IPS-20b (cell line): ENCODE data around the gene OR10A6.

ENCODE experiments used
- H3K27ac ChIP-seq: one replicate; pipeline ENCODE4 v1.5.1; 2013; ENCODE audit warnings: low read length
- H3K27me3 ChIP-seq: 2 replicates; pipeline ENCODE4 v1.6.1; 2013; ENCODE audit warnings: mild to moderate bottlenecking, low read length, inconsistent platforms; ENCODE audit not compliant: insufficient read depth
- H3K36me3 ChIP-seq: 2 replicates; pipeline ENCODE4 v1.6.1; 2013; ENCODE audit warnings: low read depth, mild to moderate bottlenecking, inconsistent platforms, low read length, moderate library complexity; ENCODE audit not compliant: insufficient read depth
- H3K4me1 ChIP-seq: 2 replicates; pipeline ENCODE4 v1.6.1; 2013; ENCODE audit warnings: mild to moderate bottlenecking, control low read depth, inconsistent platforms, low read length, moderate library complexity; ENCODE audit not compliant: insufficient read depth
- H3K4me3 ChIP-seq: 2 replicates; pipeline ENCODE4 v1.5.1; 2013; ENCODE audit warnings: mild to moderate bottlenecking, low read length, inconsistent platforms
- H3K9ac ChIP-seq: 2 replicates; pipeline ENCODE4 v1.6.1; 2013; ENCODE audit warnings: low read depth, mild to moderate bottlenecking, inconsistent platforms, low read length, moderate library complexity
- H3K9me3 ChIP-seq: 2 replicates; pipeline ENCODE4 v1.6.1; 2013; ENCODE audit warnings: mild to moderate bottlenecking, low read depth, low read length, inconsistent platforms; ENCODE audit not compliant: insufficient read depth

The OR10A6 gene

GRCh38 chr11:7896009-7896785 lies 34.9 kb downstream of the OR10A6 start:
- Histone ChIP-seq H3K4me1 (peaks cover 7% of the 10 kb centered on the region; the same call in 1 of the 2 replicates), H3K9ac (no peak overlapping the region), H3K4me3 (no peak overlapping the region), H3K9me3 (peaks cover 6% of the 10 kb centered on the region; the same call in 1 of the 2 replicates), H3K27me3 (no peaks in the 10 kb centered on the region), H3K36me3 (no peaks in the 10 kb centered on the region), H3K27ac (no peak overlapping the region)

- no peak overlapping the region for H3K27ac ChIP-seq
- no peaks in the 10 kb centered on the region for H3K27me3 ChIP-seq
- H3K36me3 ChIP-seq = no peaks in the 10 kb centered on the region
- H3K9me3 ChIP-seq = no peaks in the 10 kb centered on the region
- no peak overlapping the region for H3K4me3 ChIP-seq
- H3K4me1 ChIP-seq = peaks cover 7% of the 10 kb centered on the region; the same call in 1 of the 2 replicates
- no peak overlapping the region for H3K9ac ChIP-seq
These were observed 36.8 kb downstream of the OR10A6 start for GRCh38 chr11:7894251-7894650.

- Histone ChIP-seq H3K4me3 (no peak overlapping the region), H3K9ac (no peak overlapping the region), H3K27ac (no peak overlapping the region), H3K36me3 (no peaks in the 10 kb centered on the region), H3K4me1 (peaks cover 7% of the 10 kb centered on the region; the same call in 1 of the 2 replicates), H3K27me3 (no peaks in the 10 kb centered on the region), H3K9me3 (no peaks in the 10 kb centered on the region)
These were observed 37.3 kb downstream of the OR10A6 start for GRCh38 chr11:7893796-7894195.

- Histone ChIP-seq H3K4me3 (no peak overlapping the region), H3K9ac (no peak overlapping the region), H3K4me1 (peaks cover 7% of the 10 kb centered on the region; the same call in 1 of the 2 replicates), H3K9me3 (no peaks in the 10 kb centered on the region), H3K27me3 (no peaks in the 10 kb centered on the region), H3K27ac (no peak overlapping the region), H3K36me3 (no peaks in the 10 kb centered on the region)
These were observed 38.2 kb downstream of the OR10A6 start for GRCh38 chr11:7892840-7893254.

GRCh38 chr11:7892059-7892699 lies 38.9 kb downstream of the OR10A6 start:
- Histone ChIP-seq H3K27me3 (no peaks in the 10 kb centered on the region), H3K36me3 (no peaks in the 10 kb centered on the region), H3K9me3 (no peaks in the 10 kb centered on the region), H3K27ac (no peak overlapping the region), H3K9ac (no peak overlapping the region), H3K4me3 (no peak overlapping the region), H3K4me1 (peaks cover 7% of the 10 kb centered on the region; the same call in 1 of the 2 replicates)

GRCh38 chr11:7890417-7891172 lies 40.5 kb downstream of the OR10A6 start:
- H3K27ac ChIP-seq = no peak overlapping the region
- H3K36me3 ChIP-seq = no peaks in the 10 kb centered on the region
- H3K9me3 ChIP-seq = no peaks in the 10 kb centered on the region
- H3K4me3 ChIP-seq = no peak overlapping the region
- H3K27me3 ChIP-seq = no peaks in the 10 kb centered on the region
- no peak overlapping the region for H3K9ac ChIP-seq
- peaks cover 5% of the 10 kb centered on the region; the same call in 1 of the 2 replicates for H3K4me1 ChIP-seq

GRCh38 chr11:7889985-7890384 lies 41.1 kb downstream of the OR10A6 start:
- Histone ChIP-seq H3K9me3 (no peaks in the 10 kb centered on the region), H3K36me3 (no peaks in the 10 kb centered on the region), H3K27ac (no peak overlapping the region), H3K4me1 (peaks cover 5% of the 10 kb centered on the region; the same call in 1 of the 2 replicates), H3K4me3 (no peak overlapping the region), H3K9ac (no peak overlapping the region), H3K27me3 (no peaks in the 10 kb centered on the region)

GRCh38 chr11:7882860-7883259 lies 48.2 kb downstream of the OR10A6 start:
- Histone ChIP-seq H3K36me3 (no peaks in the 10 kb centered on the region), H3K4me1 (no peaks in the 10 kb centered on the region), H3K27ac (no peak overlapping the region), H3K27me3 (no peaks in the 10 kb centered on the region), H3K9ac (no peak overlapping the region), H3K4me3 (no peak overlapping the region), H3K9me3 (no peaks in the 10 kb centered on the region)
